GM21367 (cell line): Measurements from ENCODE around the gene METTL18.

ENCODE experiments used
- ATAC-seq: cut with Tn5 transposase; IDR thresholded peaks from one replicate; pipeline ENCODE4 v1.9.1; 2021; ENCODE audit not compliant: unreplicated experiment

METTL18 gene

GRCh38 chr1:169786974-169787373 is 7.7 kb downstream of the METTL18 start:
- ATAC-seq: no peak

DNA sequence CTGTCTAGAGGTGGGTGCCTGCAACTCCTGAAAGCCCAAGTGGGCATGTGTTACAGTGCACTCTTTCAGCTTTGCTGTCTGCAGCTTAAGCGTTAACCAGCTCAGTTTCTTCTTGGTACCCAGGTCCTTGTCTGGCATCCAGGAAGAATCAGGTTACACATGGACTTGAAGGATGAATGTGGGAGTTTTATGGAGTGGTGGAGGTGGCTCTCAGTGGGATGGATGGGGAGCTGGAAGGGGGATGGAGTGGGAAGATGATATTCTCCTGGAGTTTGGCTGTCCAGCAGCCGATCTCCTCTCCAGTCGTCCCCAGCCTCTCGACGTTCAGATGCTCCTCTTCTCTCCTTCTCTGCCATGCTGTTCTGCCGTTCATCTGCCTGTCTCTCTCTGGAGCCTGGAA is 9.4 kb downstream of the METTL18 start:
- ATAC-seq: no peak

DNA sequence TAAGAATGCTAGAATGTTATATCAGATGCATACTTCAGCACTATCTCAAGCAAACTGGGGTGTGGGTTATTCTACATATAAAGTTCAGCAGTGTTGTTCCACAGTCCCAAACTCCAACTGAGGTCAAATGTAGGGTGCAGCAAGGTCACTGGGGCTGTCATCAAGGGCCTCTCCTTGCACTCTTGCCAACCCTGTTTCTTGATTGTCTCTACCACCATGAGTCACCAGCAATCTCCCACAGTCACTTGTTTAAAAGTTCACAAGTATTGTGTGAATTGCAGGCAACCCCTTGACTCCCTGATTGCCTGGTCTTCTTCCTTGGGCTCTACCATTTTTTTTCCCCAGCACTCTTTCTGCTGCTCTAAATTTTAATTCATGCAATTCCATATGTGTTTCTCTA is 10.6 kb downstream of the METTL18 start:
- ATAC-seq: no peak

GRCh38 chr1:169782596-169782995 is 12.1 kb downstream of the METTL18 start:
- no peak for ATAC-seq

GRCh38 chr1:169779970-169780369 is 14.7 kb downstream of the METTL18 start:
- no peak for ATAC-seq

- no peak for ATAC-seq
Measured at GRCh38 chr1:169779150-169779549, 15.6 kb downstream of the METTL18 start.

GRCh38 chr1:169776440-169776839 is 18.3 kb downstream of the METTL18 start:
- no peak for ATAC-seq

DNA sequence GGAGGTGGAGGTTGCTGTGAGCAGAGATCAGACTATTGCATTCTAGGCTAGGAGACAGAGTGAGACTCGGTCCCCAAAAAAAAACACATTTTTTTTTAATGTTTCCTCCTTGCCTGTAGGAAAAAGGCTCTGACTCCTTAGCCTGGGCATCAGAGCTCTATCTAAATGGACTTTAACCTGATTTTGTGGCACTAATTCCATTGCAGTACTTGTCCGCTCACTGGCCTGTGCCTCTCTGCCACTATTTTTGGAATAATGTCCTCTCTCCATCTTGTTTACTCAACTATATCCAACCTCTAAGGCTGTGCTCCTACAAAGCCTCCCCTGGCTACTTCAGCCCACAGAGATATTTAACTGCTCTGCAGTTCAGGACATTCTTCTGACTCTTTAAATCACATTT is 26.5 kb downstream of the METTL18 start:
- no peak for ATAC-seq

DNA sequence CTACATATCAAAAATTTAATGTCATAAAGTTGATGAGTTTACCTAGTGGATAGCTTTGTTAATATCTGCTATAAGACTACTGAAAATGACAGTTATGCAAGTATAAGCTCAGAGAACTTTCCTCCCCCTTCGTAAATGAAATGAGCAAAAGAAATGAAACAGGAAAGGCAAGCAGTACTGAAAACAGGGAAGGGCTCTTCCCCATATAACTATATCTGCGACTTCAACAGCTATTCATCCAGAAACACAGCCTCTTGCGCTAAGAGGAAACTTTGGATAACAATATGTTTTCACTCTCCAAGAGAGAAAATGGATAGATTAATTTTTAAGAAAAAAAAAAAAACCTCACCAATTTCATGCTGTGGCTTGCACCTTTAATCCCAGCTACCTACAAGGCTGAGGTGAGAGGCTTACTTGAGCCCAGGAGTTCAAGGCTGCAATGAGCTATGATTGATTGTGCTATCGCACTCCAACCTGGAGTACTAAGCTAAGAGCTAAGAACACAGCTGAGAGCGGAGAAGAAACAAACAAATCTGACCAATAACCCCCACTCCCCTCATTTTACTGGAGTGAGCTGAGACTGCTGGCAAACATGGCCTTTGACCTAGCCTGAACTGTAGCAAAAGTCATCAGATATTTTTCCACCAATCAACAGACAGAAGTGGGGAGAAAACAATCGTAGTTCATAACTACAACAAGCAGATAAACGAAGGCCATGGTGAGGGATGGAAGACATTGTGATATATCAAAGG is 29.0 kb downstream of the METTL18 start:
- no peak for ATAC-seq

DNA sequence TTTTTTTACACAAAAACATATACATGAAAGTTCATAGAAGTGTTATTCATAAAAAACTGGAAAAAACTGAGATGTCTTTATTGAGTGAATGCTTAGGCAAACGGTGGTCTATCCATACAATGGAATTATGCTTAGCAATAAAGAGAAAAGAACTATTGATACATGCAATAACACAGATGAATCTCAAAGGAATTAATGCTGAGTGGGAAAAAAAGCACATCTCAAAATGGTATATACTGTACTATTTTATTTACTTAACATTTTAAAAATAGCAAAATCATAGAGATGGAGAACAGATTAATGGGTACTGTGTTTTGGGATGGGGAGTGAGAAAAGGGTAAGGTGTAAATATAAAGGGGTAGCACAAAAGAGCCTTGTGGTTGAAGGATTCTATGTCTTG is 29.8 kb downstream of the METTL18 start:
- no peak for ATAC-seq

GRCh38 chr1:169762699-169763098 is 32.0 kb downstream of the METTL18 start:
- no peak for ATAC-seq

- no peak for ATAC-seq
Measured at GRCh38 chr1:169759038-169759437, 35.7 kb downstream of the METTL18 start.

DNA sequence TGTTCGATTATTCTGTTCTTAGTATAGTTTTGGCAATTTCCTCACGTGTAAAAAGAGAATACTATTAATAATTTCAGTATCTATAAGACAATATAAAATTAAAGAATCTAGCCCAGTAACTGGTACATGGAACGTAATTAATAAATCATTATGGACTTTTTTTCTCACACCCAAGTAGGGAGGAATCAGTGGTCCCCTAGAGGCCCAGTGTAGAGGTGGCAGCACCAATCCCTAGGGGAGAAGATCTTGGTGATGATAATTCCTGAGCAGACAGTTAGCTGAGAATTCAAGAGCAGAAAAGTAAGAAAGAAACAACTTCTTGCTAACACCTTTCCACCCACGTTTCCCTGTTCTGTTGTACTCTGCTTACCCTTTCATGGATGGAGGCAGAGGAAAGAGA is 41.2 kb downstream of the METTL18 start:
- no peak for ATAC-seq

GRCh38 chr1:169750041-169750440 is 44.7 kb downstream of the METTL18 start:
- no peak for ATAC-seq

GRCh38 chr1:169746550-169746949 is 48.2 kb downstream of the METTL18 start:
- no peak for ATAC-seq

- ATAC-seq: no peak
Measured at GRCh38 chr1:169745015-169745861, 49.5 kb downstream of the METTL18 start.
